ENCODE results near the gene OR5D18. TPM values are rescaled to one million over a fixed set of nuclear protein-coding genes. Genes with fewer than 3 reads are reported as not detected.
"Not testable (repeated sequence)": the region's sequence is repeated elsewhere in the genome, so short reads cannot be mapped to it uniquely, and the experiment has no call there.

The OR5D18 gene
- total RNA-seq, 1 experiment from 2014 or later = not detected

GRCh38 chr11:55854704-55855103 lies 35.3 kb downstream of the OR5D18 start:
- DNase-seq (ENCODE audit: low read depth, low spot score) (no peak), ATAC-seq (no peak)
- Histone ChIP-seq H3K9me3 (ENCODE audit: control insufficient read depth, insufficient read depth, low read depth, low read length) (no peaks in the 10 kb centered on the region), H3K4me3 (ENCODE audit: low read depth in 2 of 2, low read length in 2 of 2) (no peak overlapping the region), H3K27me3 (ENCODE audit: control insufficient read depth, insufficient read depth, low read length) (no peaks in the 10 kb centered on the region), H3K4me1 (ENCODE audit: control insufficient read depth, insufficient read depth, low read length) (no peaks in the 10 kb centered on the region), H3K36me3 (ENCODE audit: control insufficient read depth, insufficient read depth, low read length) (no peaks in the 10 kb centered on the region), H3K27ac (ENCODE audit: low read length) (no peak overlapping the region)
- POLR2A ChIA-PET = no interaction called here
- TF ChIP-seq CTCF (IDR thresholded peaks at IDR 0.05) (no peak), SIN3A (IDR thresholded peaks at IDR 0.05; ENCODE audit: borderline replicate concordance, insufficient read depth, low read depth, low read length) (no peak), TCF7L2 (IDR thresholded peaks at IDR 0.05; ENCODE audit: low read depth, low read length) (no peak), POLR2AphosphoS5 (IDR thresholded peaks at IDR 0.05; ENCODE audit: low read depth, low read length) (no peak), REST (IDR thresholded peaks at IDR 0.05; ENCODE audit: insufficient read depth in 1 of 2, low read depth in 2 of 2, low read length in 1 of 2) (no peak)
- CTCF ChIA-PET = no interaction called here
- BruUV-seq (replicated peaks) = no TSS peak
- in situ Hi-C loops (cut with HindIII; ENCODE audit: low pct_unique_long_range_greater_than_20kb, low sequenced_read_pairs) (no loop called here), intact Hi-C loops (cut with micrococcal nuclease; ENCODE audit: unreplicated experiment) (no loop called here)

GRCh38 chr11:55867354-55867753 lies 47.9 kb downstream of the OR5D18 start:
- H3K27me3 ChIP-seq (ENCODE audit: control insufficient read depth, insufficient read depth, low read length); H3K27ac ChIP-seq (ENCODE audit: low read length); DNase-seq (ENCODE audit: low read depth, low spot score); ATAC-seq; H3K4me3 ChIP-seq (ENCODE audit: low read depth in 2 of 2, low read length in 2 of 2); in situ Hi-C loops (cut with HindIII; ENCODE audit: low pct_unique_long_range_greater_than_20kb, low sequenced_read_pairs); intact Hi-C loops (cut with micrococcal nuclease; ENCODE audit: unreplicated experiment); H3K9me3 ChIP-seq (ENCODE audit: control insufficient read depth, insufficient read depth, low read depth, low read length); H3K36me3 ChIP-seq (ENCODE audit: control insufficient read depth, insufficient read depth, low read length); POLR2A ChIA-PET; CTCF ChIA-PET; H3K4me1 ChIP-seq (ENCODE audit: control insufficient read depth, insufficient read depth, low read length); BruUV-seq (replicated peaks): not testable (repeated sequence)

Other genes starting within 250 kb of the OR5D18 start
- gene OR4C16, start 247.5 kb upstream of the OR5D18 start, total RNA-seq (2021; ENCODE audit: unreplicated experiment) = not detected
- not detected for gene OR4C11, start 212.0 kb upstream of the OR5D18 start, total RNA-seq (2021; ENCODE audit: unreplicated experiment)
- gene OR4P4, start 184.5 kb upstream of the OR5D18 start, total RNA-seq (2021; ENCODE audit: unreplicated experiment) = not detected
- gene OR4S2, start 171.3 kb upstream of the OR5D18 start, total RNA-seq (2021; ENCODE audit: unreplicated experiment) = not detected
- not detected for gene OR4C6, start 157.4 kb upstream of the OR5D18 start, total RNA-seq (2021; ENCODE audit: unreplicated experiment)
- not detected for gene OR5D13, start 46.2 kb upstream of the OR5D18 start, total RNA-seq (2021; ENCODE audit: unreplicated experiment)
- gene OR5D14, start 24.1 kb upstream of the OR5D18 start, total RNA-seq (2021; ENCODE audit: unreplicated experiment) = not detected
- not detected for gene OR5L1, start 8.3 kb upstream of the OR5D18 start, total RNA-seq (2021; ENCODE audit: unreplicated experiment)
- not detected for gene OR5L2, start 7.6 kb downstream of the OR5D18 start, total RNA-seq (2021; ENCODE audit: unreplicated experiment)
- not detected for gene OR5D16, start 19.1 kb downstream of the OR5D18 start, total RNA-seq (2021; ENCODE audit: unreplicated experiment)
- not detected for gene TRIM51, start 63.7 kb downstream of the OR5D18 start, total RNA-seq (2021; ENCODE audit: unreplicated experiment)
- not detected for gene OR5W2, start 95.0 kb downstream of the OR5D18 start, total RNA-seq (2021; ENCODE audit: unreplicated experiment)
- gene OR5I1, start 116.8 kb downstream of the OR5D18 start, total RNA-seq (2021; ENCODE audit: unreplicated experiment) = not detected
- not detected for gene OR10AG1, start 150.3 kb downstream of the OR5D18 start, total RNA-seq (2021; ENCODE audit: unreplicated experiment)
- not detected for gene OR5F1, start 175.0 kb downstream of the OR5D18 start, total RNA-seq (2021; ENCODE audit: unreplicated experiment)
- not detected for gene OR5AS1, start 208.0 kb downstream of the OR5D18 start, total RNA-seq (2021; ENCODE audit: unreplicated experiment)